ENCODE data around the gene FRMD8. TPM values are rescaled to one million over a fixed set of nuclear protein-coding genes. Genes with fewer than 3 reads are reported as not detected.

The FRMD8 gene
- polyA plus RNA-seq, 1 experiment = 21.6 TPM

DNA sequence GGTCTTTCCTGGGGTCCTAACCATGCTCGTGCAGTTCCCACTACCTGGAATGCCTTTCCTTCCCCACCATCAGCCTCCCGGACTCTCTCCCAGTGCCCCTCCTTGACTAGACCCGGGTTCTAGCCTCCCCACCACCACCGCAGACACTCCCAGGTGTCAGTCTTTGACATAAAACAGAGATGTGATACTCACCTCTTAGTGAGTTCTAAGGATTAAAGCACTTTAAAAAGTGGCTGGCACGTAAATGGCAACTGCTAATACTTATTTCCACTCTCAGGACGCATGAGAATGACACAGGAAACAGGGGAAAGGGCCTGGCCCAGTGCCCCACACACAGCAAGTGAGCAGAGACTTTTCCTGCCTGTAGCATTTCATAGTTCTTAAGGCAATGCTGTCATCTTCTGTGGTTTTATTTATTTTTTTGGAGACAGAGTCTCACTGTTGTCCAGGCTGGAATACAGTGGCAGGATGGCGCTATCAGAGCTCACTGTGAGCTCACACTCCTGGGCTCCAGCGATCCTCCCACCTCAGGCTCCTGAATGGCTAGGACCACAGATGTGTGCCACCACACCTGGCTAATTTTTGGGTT lies 2.0 kb upstream of the FRMD8 start:
- H3K27me3 ChIP-seq (ENCODE audit: control insufficient read depth, insufficient read depth, low read length) = no peaks in the 10 kb centered on the region
- CTCF ChIA-PET = interaction anchor here (1.2 to 1.6 kb wide), 2 partner anchors 33 to 125 kb away, joined by 4 to 5 read pairs; no protein-coding TSS in a partner anchor
- POLR2A ChIA-PET = interaction anchor here (1.1 kb wide), 1 partner anchor 35 kb away, joined by 6 read pairs; no protein-coding TSS in a partner anchor
- no peak overlapping the region for H3K4me3 ChIP-seq (ENCODE audit: low read depth, low read length)
- TF ChIP-seq, protein P1, sequence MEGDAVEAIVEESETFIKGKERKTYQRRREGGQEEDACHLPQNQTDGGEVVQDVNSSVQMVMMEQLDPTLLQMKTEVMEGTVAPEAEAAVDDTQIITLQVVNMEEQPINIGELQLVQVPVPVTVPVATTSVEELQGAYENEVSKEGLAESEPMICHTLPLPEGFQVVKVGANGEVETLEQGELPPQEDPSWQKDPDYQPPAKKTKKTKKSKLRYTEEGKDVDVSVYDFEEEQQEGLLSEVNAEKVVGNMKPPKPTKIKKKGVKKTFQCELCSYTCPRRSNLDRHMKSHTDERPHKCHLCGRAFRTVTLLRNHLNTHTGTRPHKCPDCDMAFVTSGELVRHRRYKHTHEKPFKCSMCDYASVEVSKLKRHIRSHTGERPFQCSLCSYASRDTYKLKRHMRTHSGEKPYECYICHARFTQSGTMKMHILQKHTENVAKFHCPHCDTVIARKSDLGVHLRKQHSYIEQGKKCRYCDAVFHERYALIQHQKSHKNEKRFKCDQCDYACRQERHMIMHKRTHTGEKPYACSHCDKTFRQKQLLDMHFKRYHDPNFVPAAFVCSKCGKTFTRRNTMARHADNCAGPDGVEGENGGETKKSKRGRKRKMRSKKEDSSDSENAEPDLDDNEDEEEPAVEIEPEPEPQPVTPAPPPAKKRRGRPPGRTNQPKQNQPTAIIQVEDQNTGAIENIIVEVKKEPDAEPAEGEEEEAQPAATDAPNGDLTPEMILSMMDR (IDR thresholded peaks at IDR 0.05; ENCODE audit: insufficient read depth, low read depth, low read length) = no peak
- no peak for DNase-seq (ENCODE audit: low read depth)
- H3K36me3 ChIP-seq (ENCODE audit: control insufficient read depth, insufficient read depth, low read length) = peaks cover 2% of the 10 kb centered on the region; the same call in 1 of the 2 replicates

GRCh38 chr11:65388731-65389130 lies 2.3 kb downstream of the FRMD8 start:
- no peak for DNase-seq (ENCODE audit: low read depth)
- no peaks in the 10 kb centered on the region for H3K27me3 ChIP-seq (ENCODE audit: control insufficient read depth, insufficient read depth, low read length)
- POLR2A ChIA-PET = no interaction called here
- CTCF ChIA-PET = interaction anchor here (0.6 to 3.4 kb wide), 5 partner anchors 12 to 278 kb away, joined by 3 to 29 read pairs (median 3); no protein-coding TSS in a partner anchor
- TF ChIP-seq, protein P1 (IDR thresholded peaks at IDR 0.05; ENCODE audit: insufficient read depth, low read depth, low read length) = no peak
- H3K36me3 ChIP-seq (ENCODE audit: control insufficient read depth, insufficient read depth, low read length) = peaks cover 20% of the 10 kb centered on the region
- H3K4me3 ChIP-seq (ENCODE audit: low read depth, low read length) = no peak overlapping the region

DNA sequence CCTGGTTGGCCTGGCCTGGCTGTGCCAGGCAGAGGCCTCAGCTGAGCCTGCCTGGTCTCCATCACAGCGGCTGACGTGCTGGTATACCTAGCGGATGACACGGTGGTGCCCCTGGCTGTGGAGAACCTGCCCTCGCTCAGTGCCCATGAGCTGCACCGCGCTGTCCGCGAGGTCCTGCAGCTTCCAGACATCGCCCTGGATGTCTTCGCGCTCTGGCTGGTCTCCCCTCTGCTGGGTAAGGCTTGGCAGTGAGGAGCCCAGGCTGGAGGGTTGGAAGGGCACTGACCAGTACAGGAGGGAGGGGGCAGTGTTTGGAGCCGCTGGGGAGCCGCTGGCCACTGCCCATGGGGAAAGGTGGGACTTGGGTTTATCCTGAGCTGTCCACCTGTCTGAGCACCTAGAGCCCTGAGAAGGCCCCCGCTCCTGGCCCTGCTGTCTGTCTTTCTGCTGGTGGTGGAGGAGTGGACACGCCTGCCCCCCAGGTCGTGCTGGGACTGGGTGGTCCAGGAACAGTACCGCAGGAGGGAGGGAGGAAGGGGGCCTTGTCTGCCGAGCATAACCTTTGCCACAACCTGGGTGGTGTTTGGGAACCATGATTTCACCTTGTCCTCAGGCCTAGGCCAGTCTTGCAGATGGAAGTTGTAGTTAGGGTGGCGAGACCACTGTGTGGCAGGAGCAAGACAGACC lies 3.0 kb downstream of the FRMD8 start:
- TF ChIP-seq, protein P1 (IDR thresholded peaks at IDR 0.05; ENCODE audit: insufficient read depth, low read depth, low read length) = no peak
- CTCF ChIA-PET = interaction anchor here (1.3 to 3.4 kb wide), 5 partner anchors 17 to 27 kb away, joined by 4 to 29 read pairs (median 4); no protein-coding TSS in a partner anchor
- DNase-seq (ENCODE audit: low read depth) = no peak
- Histone ChIP-seq H3K4me3 (ENCODE audit: low read depth, low read length) (no peak overlapping the region), H3K36me3 (ENCODE audit: control insufficient read depth, insufficient read depth, low read length) (peaks cover 24% of the 10 kb centered on the region), H3K27me3 (ENCODE audit: control insufficient read depth, insufficient read depth, low read length) (no peaks in the 10 kb centered on the region)
- POLR2A ChIA-PET = no interaction called here

GRCh38 chr11:65390099-65390941 lies 3.9 kb downstream of the FRMD8 start:
- no peak for DNase-seq (ENCODE audit: low read depth)
- H3K36me3 ChIP-seq (ENCODE audit: control insufficient read depth, insufficient read depth, low read length) = peaks cover 25% of the 10 kb centered on the region
- POLR2A ChIA-PET = interaction anchor here (0.6 to 1.2 kb wide), 3 partner anchors 26 to 118 kb away, joined by 4 to 9 read pairs (median 5); no protein-coding TSS in a partner anchor
- CTCF ChIA-PET = interaction anchor here (0.7 to 2.5 kb wide), 8 partner anchors 8 to 120 kb away, joined by 3 to 15 read pairs (median 4); partner anchors contain the start of gene NEAT1
- TF ChIP-seq, protein P1 (IDR thresholded peaks at IDR 0.05; ENCODE audit: insufficient read depth, low read depth, low read length) = no peak
- H3K27me3 ChIP-seq (ENCODE audit: control insufficient read depth, insufficient read depth, low read length) = no peaks in the 10 kb centered on the region
- H3K4me3 ChIP-seq (ENCODE audit: low read depth, low read length) = peak overlapping the region; percentile 22

Measured in BJ (cell line).